Activated naive CD8-positive, alpha-beta T cell treated with anti-CD3 and anti-CD28 coated beads, Interleukin-2, amount 50 U/mL, for 16 hours (primary cell): ENCODE data around the gene TBATA.

Experiments used
- DNase-seq: peaks from one replicate; pipeline ENCODE4 v3.0.0-alpha.2; 2020; ENCODE audit warnings: low read depth, low spot score

TBATA gene

DNA sequence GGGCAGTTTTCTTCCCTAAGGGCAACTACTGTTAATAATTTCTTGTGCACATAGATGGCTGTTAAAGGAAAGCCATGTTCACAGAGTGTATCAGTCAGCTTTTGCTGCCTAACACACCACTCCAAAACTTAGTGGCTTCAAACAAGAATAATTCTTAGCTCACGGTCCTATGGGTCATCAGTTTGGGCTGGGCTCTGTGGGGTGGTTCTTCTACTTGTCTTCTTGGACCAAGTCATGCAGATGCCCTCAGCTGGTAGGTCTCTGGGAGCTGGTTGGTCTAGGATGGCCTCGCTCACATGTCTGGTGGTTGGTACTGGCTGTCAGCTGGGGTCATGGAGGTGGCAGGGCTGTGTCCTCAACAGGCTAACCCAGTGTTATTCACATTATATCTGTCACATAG lies 39.6 kb downstream of the TBATA start:
- no peak for DNase-seq

DNA sequence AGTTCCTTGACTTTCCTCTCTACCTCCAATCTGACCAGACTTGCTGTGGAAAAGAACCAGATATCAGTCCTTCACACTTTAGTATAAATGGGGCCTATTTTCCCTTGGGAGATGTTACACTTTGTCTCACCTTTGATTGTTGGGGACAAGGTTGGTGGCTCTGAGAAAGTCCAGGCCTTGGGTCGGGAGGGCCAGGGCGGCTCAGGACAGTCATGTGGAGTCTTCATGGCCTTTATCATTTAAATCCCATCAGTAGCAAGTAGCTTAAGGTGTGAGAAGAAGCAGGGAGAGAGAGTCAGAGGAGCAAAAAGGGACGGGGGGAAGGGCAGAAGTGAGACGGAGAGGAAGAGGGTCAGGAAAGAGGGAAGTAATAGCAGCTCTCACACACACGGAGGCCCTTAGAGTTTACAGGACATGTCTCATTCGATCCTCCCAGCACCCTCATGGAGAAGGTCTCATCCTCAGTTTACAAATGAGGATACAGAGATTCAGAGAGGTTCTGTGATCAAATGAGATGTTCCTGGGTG lies 40.5 kb downstream of the TBATA start:
- no peak for DNase-seq

DNA sequence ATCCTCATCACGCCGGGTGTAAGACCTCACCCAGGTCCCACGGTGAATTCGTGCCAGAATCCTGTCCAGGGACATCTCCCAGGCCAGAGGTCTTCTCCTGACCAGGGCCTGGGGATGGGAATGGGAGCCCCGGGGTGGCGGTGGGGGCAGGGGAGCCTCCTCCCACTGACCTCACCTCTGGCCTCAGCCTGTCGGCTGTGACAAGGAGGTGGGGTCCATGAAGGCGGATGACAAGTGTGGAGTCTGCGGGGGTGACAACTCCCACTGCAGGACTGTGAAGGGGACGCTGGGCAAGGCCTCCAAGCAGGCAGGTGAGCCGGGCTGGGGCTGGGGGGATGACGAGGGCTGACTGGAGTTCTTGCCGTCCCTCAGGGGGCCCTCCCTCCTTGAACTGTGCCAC lies 41.3 kb downstream of the TBATA start:
- no peak for DNase-seq

DNA sequence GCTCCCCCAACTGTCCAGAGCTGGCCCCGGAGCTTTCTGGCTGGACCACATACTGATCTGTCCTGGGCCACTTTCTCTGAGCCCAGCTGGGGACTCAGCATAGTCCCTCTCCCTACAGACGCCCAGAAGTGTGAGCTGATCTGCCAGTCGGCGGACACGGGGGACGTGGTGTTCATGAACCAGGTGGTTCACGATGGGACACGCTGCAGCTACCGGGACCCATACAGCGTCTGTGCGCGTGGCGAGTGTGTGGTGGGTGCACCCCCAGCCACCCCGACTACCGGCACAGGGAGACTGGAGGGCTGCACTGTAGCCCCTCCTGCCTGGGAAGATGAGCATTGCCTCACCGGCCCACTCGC lies 41.8 kb downstream of the TBATA start:
- DNase-seq = no peak

DNA sequence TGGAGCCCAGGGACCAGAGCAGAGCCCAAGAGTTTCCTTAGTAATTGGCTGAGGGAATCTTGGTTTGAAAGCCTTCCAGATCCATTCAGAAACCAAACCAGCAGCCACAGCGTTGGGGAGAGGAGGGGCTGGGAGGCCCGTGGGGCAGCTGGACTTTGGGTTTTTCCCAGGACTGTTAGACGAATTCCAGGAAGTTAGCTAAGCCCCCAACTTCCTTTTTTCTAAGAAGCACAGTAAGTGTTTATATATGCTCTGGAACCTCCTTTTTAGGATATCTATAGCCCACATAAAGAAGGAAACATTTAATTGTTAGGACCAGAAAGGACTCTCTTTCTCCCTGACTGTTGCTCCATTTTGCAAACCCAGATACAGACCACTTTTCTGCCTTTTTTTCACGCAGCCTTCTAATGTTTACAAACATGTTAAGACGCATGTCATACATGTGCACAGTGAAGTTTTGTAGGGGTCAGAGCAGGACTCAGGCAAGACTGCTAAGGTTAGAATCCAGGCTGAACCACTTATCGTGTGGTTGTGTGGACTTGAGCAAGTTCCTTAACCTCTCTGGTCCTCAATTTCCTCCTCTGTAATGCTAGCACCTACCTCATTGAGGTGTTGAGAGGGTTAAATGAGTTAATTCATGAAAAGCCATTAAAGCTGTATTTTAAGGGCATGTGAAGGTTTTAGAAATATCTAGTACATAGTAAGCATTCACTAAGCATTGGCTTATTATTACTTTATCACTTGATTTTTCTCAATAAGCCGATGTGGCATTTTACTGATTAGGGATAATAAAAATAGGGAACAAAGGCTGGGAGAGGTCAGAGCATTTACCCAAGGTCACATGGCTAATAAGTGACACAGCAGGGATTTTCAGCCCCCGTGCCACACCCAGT lies 42.4 kb downstream of the TBATA start:
- no peak for DNase-seq

DNA sequence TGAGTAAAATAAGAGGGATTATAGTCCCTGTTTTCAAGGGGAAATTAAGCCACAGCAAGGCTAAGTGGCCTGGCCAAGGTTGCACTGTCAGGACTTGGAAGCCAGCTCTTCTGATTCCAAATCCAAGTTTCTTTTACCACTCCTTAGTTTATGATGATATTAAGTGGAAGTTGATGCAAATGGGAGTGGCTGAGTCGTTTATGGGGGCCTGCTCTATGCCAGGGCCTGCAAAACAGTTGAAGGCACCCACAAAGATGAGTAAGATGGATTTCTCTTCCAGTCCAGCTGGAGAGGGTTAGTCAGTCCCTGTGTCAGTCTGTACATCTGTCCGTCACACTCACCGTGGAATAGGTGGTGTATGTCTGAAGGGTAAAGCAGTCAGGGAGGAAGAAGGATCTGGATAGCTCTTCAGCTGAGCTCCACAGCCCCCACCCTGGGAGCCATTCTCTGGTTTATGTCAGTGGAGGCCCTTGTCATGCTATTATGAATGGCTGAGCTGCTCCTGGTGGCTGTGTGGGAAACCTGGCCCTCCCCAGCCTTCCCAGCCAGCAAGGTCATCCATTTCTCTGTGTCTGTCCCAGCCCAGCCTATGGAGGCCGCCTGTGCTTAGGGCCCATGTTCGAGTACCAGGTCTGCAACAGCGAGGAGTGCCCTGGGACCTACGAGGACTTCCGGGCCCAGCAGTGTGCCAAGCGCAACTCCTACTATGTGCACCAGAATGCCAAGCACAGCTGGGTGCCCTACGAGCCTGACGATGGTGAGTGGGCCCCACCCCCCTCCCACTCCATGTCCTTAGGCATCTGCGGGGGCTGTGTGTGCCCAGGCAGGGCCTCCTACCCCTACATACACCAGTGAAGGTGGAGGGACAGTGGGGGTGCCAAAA lies 44.5 kb downstream of the TBATA start:
- DNase-seq = no peak

DNA sequence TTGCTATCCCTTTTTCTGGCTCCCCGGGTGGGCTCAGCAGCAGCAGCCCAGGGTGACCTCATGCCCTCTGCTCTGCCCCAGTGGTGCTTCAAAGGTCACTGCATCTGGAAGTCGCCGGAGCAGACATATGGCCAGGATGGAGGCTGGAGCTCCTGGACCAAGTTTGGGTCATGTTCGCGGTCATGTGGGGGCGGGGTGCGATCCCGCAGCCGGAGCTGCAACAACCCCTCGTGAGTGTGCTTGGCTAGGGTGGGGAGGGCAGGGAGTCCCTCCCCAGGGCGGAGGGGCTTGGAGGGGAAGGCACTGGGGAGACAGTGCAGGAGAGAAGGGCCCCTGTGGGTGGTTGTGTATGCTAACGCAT lies 46.4 kb downstream of the TBATA start:
- DNase-seq = no peak

DNA sequence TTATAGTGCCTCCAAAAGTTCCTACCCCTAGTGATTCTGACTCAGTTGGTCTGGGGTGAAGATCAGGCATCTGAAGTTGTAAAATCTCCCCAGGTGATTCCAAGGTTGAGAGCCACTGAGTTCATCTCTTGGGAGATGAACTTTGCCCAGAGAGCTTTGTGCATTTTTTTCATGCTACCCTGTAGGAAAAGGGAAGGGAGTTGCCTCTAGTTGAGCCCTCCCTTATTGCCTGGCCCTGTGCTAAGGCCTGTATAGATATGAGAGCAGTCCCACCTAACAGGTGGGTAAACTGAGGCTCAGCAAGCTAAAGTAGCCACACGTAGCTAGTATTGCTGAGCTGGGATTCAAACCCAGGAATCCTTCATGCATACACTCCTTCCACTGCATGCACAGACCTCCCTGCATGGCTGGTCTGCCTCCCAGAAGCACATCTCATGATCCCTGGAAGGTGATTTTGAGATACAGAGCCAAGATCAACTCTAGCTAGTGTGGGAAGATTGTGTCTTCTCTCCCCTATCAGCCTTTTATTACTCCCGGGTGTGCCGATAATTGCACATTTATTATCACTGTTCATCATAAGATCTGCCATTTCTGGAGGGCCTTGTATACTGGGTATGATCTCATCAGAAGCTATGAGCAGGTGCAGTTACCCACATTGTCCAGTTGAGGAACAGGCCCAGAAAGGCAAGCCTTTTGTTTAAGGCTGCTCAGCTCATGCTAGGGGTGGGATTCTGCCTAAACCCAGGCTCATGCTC lies 47.0 kb downstream of the TBATA start:
- no peak for DNase-seq

DNA sequence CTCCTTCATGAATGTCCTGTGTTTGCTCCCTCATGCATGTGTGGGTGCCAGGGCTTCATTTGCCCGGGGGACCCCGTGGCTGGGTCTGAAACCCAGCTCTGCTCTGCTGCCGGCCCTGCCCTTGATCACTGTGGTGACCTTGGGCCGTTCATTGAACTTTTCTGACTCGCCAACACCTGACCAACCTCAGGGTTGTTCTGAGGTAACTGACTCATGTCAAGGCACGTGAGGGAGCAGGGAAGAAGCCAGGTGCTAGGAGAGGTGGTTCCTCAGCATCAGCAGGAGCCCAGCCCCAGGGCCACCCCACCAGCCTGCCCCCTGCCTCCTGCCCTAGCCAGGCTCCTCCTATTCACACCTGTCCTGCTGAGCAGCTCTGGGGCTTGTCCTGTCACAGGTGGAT lies 47.9 kb downstream of the TBATA start:
- no peak for DNase-seq

DNA sequence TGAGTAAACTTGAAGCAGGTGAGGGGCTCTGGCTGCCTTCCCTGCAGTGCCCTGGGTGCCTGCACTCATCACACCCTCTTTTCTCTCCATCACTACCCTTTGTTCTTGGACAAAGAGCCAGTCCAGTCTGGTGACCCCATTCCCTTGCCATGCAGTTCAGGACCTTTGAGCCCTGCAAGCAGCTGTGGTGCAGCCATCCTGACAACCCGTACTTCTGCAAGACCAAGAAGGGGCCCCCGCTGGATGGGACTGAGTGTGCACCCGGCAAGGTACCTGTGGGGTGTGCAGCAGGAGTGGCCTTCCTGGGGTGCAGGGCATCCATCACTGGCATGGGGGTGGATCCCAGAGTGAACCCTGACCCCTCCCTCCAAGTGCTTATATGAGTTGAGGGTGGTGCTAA lies 48.7 kb downstream of the TBATA start:
- DNase-seq = no peak

DNA sequence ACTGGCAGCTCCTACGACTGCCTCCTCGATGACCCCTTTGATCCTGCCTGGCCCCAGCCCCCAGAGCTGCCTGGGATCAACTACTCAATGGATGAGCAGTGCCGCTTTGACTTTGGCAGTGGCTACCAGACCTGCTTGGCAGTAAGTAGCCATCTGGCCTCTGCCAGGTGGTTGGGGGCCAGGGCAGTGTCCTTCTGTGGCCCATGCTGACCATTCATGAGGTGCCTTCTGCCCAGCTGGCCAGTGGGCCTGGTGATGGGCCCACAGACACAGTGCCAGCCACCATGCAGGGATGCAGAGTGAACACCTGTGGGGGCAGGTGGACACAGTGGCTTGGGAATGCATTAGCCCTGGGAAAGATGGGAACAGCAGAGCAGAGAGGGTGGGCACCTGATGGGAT lies 50.0 kb downstream of the TBATA start:
- no peak for DNase-seq

DNA sequence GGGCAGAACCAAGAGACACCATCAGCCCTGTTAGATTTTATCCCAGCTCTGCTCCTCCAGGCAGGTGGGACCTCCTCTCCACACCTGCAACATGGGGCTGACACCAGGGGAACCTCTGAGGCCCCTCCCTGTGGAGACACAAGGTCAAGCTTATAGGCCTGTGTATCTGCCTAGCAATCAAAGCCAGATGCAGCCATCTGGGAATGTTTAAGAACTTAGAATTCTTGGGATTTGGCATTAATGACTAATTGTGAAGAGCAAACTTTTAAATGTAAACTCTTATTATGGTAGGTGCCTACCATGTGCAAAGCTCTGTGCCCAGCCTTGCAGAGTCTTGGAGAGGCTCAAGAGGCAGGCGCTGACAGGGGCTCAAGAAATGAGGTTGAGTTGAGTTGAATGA lies 52.1 kb downstream of the TBATA start:
- no peak for DNase-seq

DNA sequence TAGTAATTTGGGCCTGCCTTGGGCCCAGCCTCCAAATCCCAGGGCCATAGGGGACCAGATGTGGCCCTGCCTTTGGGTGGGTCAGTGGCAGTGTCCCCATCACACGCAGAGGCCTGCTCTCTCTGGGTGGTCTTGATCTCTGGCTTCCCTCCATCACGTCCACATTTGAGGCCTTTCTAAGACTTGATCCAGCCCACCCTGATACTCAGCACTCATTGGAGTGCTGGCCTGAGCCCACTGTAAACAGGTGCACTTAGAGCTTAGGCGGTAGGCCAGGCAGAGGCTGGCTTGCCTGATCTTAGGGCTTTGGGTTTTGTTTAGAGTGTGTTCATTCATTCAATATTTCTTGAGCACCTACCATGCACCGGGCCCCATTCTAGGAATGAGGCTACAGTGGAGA lies 52.6 kb downstream of the TBATA start:
- DNase-seq = no peak

DNA sequence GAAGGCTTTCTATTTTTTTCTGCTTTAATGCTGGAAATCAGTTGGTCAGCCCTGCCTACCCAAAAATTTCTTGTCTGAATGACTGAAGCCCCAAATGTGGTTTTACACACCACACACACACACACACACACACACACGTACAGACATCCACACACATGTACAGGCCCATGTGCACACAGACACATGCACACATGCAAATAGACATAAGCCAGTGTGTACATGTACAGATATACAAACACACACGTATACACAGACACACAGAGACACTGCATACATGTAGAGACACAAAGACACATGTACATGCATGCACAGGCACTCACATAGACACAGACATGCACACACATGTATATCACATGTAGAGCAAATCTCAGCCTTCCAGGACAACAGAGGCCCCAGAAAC lies 54.2 kb downstream of the TBATA start:
- no peak for DNase-seq

DNA sequence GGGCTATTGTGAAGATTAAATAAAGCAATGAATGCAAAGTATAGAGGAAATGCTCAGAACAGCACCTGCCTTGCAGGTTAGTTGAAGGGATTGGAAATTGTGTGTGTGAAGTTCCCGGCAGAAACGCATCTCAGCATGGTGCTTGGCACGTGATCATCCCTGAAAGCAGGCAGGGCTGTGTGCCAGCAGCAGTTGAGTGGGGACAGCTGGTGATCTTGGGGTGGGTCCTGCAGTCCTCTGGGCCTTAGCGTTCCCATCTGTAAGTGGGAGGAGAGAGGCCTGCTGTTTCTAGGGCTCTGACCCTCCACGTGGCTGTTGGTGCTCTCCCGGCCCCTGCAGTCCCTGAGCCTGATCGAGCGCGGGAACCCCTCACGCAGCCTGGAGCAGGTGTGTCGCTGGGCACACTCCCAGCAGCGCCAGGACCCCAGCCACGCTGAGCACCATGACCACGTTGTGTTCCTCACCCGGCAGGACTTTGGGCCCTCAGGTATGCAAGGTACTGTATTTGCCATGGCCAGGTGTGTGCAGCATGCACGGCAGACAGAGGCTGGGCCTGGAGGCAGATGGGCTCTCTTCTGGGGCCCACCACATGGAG lies 55.3 kb downstream of the TBATA start:
- DNase-seq = no peak

DNA sequence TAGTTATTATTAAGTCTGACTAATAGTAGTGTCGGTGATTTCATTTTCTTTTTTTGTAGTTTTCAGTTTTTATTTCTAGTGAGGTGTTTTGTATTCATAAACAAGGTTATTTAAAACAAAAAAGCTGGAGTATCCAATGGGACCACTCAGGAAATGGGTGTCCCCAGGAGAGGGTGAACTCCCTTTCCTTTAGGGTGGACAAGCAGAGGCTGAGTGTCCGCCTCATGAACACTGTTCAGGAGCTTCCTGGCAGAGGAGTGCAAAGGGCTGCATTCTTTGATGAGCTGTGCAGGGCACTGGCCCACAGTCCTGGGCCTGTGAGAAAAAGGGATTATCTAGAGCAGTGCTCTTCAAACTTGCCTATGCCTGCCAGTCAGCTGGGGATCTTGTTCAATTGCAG lies 56.8 kb downstream of the TBATA start:
- DNase-seq = no peak

DNA sequence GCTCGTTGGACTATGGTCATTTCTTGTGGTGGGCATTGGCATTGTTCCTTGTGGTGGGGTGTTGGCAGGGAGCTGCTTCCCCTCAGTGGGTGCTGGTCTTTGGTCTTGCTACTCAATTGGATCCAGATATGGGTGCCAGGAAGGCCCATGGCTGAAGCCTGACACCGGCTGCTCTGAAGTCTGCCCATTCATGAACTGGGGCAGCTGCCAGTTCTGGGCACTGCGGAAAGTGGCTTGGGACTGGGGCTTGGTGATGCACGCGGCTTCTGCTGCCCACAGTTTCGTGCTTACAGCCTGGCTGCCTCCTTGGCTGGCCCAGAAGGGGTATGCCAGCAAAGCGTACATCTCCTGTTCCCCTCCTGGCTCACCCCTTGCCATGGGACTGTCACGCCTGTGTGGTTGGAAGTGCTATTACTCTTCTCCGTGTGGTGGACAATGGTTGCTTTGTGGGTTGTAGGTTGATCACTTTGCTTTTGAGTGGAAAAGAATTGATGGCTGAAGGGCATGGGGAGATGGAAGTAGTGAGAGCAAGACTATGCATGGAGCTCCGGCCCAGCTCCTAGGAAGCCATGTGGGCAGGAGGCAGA lies 58.2 kb downstream of the TBATA start:
- DNase-seq = no peak

DNA sequence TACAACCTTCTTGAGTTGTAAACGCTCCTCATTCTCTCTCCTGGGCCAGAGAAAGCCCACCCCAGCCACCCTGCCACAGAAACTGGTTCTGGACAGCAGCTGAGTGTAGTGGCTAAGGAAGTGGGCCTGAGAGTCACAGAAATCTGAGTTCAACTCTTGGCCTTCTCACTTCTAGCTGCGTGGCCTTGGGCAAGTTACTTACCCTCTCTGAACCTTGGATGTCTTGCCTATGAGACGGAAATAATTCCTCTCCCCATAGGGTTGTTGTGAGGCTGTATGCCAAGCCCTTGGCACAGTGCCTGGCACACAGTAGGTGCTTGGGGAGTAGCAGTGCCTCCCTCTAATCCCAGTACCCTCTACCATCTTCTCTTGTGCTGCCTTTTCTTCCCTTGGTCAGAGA lies 61.4 kb downstream of the TBATA start:
- no peak for DNase-seq

DNA sequence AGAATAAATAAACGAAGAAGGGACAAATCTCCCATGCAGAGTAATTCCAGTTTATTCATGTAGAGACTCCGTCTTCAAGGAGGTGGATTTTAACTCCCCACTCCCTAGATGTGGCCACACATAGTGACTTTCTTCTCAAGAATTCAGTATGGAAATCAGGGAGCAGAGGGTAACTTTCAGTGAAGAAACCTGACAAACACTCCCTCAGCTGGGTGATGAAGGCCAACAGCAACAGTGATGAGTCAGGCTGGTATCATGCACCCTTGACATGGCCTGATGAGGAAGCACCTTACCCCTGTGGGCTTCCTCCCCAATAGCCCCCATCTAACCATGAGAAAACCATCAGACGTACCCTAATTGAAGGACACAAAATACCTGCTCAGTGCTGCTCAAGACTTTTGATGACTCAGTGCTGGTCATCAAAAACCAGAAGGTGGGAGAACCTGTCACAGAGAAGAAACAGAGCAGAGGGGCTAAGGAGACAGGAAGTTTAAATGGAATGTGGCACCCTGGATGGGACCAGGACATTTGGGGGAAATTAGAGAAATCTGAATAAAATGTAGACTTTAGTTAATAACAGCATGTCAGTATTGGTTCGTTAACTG lies 62.3 kb downstream of the TBATA start:
- DNase-seq = no peak
